UCSD-AML1 (cell line): ENCODE data around the gene PPP2R1A.
"Not testable (repeated sequence)": the region's sequence is repeated elsewhere in the genome, so short reads cannot be mapped to it uniquely, and the experiment has no call there.

Source experiments
- DNase-seq: peaks from one replicate; lab custom pipeline; 2025; ENCODE audit not compliant: unreplicated experiment; lab: John Stamatoyannopoulos, UW

Gene PPP2R1A

DNA sequence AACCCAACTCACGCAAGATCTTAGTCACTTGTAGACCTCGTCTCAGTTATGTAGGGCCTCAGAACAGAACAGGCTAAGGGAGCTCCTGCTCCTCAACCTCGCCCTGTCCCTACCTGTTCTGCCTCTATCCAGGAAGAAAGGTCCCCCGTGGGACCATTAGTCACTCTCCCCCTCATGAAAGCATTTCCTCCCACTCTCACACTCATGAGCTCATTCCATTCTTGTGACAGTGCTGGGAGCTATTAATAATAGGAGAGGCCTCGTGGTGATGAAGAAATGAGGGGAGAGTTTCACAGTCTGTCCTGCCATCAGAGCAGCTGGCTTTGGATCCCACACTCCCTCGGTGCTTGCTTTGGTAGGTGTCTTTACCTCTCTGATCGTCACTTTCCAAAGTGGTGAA lies 10.2 kb downstream of the PPP2R1A start:
- no peak for DNase-seq

DNA sequence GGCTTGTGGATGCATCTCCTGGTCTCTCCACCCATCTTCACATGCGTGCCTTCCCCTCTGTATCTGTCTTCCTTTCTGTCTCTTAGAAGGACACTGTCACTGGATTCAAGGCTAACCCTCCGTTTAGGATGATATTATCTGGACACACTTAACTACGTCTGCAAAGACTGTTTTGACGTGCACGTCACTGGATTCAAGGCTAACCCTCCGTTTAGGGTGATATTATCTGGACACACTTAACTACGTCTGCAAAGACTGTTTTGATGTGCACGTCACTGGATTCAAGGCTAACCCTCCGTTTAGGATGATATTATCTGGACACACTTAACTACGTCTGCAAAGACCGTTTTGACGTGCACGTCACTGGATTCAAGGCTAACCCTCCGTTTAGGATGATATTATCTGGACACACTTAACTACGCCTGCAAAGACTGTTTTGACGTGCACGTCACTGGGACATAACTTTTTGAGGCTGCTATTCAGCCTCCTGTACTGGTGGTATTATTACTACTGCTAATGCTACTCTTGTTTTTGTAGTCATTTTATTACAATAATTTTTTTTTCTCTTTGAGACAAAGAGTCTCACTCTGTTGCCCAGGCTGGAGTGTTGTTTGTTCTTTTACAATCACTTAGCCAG lies 11.0 kb downstream of the PPP2R1A start:
- not testable (repeated sequence) for DNase-seq

DNA sequence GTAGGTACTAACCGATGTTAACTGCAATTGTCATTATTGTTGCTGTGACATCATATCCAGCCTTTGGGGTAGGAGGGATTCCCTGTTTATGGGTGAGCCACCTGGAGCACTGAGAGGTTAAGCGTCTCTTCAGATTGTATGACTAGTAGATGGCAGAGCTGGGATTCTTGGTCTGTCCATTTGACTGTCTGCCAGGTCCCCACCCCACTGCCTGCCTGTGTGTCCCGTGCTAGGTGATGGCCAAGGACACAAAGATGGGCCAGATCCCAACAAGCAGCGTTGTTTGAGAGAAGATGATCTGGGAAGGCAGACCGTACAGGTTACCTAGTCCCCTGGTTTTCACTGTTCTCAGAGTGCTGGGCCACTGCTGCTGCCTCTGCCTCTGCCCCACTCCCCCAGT lies 16.6 kb downstream of the PPP2R1A start:
- DNase-seq, result no peak

DNA sequence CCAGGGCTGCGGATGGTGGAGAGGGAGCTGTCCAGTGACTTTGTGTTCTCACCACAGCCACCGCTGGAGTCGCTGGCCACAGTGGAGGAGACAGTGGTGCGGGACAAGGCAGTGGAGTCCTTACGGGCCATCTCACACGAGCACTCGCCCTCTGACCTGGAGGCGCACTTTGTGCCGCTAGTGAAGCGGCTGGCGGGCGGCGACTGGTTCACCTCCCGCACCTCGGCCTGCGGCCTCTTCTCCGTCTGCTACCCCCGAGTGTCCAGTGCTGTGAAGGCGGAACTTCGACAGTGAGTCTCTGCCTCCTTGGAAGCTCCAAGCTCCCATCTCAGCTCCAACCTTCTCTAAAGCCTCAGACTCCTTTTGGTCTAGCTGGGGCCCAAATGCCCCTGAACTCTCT lies 21.4 kb downstream of the PPP2R1A start:
- no peak for DNase-seq

DNA sequence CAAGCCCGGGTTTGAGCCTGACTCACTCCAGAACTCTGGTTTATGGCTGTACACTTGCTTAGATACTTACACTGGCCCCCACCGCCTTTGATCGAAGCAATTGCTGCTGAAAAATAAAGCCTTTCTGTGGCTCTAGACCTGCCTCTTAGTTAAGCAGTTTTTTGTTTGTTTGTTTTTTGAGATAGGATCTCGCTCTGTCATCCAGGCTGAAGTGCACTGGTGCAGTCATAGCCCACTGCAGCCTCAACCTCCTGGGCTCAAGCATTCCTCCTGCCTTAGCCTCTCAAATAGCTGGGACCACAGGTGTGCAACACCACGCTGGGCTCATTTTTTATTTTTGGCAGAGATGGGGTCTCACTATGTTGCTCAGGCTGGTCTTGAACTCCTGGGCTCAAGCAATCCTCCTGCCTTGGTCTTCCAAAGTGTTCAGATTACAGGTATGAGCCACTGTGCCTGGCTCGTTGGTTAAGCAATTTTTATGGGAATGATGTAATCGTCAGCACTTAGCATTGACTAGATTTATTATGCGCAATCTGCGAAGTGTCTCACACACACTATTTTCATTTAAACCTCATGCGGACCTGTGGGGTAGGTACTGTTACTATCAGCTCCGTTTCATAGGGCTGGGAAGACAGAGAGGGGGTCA lies 22.2 kb downstream of the PPP2R1A start:
- DNase-seq, result no peak

DNA sequence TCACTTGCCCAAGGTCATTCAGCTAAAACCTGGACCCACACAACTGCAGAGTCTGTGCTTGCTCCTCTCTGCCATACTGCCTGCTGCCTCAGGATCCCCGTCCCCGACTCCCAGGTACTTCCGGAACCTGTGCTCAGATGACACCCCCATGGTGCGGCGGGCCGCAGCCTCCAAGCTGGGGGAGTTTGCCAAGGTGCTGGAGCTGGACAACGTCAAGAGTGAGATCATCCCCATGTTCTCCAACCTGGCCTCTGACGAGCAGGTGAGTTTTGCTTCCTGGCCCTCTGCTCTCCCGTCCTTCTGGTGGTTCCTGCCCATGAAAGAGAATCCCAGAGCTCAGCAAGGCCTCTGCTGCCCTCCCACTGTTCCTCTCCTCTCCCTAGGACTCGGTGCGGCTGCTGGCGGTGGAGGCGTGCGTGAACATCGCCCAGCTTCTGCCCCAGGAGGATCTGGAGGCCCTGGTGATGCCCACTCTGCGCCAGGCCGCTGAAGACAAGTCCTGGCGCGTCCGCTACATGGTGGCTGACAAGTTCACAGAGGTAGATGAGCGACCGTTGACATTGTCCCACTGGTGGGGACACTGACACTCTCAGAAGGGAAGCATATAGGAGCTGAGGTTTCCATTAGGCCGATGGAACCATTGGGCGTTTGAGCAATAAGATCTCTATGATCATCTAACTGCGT lies 22.9 kb downstream of the PPP2R1A start:
- no peak for DNase-seq

DNA sequence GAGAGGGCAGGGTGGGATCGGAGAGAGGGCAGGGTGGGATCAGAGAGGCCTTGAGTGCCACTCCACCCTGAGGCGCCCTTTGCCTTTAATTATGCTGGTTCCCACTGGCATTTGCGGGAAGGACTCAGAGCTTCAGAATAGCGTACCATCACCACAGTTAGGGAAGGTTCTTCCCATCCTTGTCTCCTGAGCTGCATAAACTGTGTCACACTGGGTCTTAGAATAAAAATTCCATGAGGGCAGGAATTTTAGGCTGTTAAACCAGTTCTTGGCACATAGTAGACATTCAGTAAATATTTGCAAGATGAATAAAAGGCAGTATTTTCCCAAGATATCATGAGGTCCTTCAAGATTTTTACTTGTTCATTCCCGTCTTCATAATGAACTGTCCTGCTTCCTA lies 24.4 kb downstream of the PPP2R1A start:
- no peak for DNase-seq

DNA sequence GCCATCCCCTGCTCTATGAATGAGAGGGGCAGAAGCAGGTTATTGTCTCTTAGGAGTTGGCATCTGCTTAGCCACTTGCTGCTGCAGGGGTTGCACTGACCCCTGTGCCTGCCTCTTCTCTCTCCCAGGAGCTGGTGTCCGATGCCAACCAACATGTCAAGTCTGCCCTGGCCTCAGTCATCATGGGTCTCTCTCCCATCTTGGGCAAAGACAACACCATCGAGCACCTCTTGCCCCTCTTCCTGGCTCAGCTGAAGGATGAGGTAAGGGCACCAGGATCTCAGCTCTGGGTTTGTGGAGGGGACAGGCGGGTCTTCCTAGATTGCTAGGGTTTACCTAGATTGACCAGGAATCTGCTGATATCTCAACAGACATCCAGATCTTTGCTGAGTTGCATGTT lies 26.5 kb downstream of the PPP2R1A start:
- no peak for DNase-seq

DNA sequence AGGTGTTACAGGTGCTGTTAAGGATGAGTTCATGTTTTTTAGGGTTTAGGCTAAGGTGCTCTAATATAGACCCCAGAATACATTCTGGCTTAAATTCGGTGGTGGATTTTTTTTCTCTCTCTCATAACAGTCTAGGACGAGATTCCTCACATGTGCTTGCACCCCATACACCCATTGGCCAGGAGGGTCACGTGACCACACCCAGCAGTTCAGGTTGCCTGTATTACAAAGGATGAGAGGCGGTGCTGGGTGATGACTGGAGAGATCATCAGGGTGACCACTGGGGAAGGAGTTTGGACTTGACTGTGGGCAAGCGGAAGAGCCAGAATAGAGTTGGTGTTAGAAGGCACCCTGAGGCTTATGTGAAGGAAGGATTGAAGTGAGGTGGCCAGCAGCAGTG lies 27.7 kb downstream of the PPP2R1A start:
- DNase-seq, result no peak

DNA sequence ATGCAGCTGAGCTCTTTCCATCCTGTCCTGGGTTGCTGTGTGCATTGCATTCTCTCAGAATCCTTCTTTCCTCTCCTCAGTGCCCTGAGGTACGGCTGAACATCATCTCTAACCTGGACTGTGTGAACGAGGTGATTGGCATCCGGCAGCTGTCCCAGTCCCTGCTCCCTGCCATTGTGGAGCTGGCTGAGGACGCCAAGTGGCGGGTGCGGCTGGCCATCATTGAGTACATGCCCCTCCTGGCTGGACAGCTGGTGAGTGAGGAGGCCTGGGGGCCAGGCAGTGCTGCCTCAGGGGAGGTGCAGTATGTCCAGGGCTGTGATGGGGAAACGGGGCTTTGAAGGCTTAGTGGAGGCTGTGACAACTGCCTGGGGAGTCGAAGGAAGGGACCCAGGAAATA lies 29.8 kb downstream of the PPP2R1A start:
- DNase-seq, result no peak

DNA sequence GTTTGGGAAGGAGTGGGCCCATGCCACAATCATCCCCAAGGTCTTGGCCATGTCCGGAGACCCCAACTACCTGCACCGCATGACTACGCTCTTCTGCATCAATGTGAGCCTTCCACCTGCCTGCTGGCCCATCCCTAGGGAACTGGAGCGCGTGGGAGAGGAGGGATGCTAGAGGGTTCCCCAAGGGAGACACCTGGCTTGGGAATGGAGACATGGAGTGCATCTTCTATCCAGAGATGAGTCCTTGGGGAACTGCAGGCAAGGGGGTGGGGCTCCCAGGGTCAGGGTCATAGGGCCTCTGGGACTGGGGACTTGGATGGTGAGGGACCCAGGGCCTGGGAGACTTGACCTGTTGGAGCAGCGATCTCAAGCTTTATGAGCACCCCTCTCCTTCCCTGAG lies 31.2 kb downstream of the PPP2R1A start:
- DNase-seq, result no peak

DNA sequence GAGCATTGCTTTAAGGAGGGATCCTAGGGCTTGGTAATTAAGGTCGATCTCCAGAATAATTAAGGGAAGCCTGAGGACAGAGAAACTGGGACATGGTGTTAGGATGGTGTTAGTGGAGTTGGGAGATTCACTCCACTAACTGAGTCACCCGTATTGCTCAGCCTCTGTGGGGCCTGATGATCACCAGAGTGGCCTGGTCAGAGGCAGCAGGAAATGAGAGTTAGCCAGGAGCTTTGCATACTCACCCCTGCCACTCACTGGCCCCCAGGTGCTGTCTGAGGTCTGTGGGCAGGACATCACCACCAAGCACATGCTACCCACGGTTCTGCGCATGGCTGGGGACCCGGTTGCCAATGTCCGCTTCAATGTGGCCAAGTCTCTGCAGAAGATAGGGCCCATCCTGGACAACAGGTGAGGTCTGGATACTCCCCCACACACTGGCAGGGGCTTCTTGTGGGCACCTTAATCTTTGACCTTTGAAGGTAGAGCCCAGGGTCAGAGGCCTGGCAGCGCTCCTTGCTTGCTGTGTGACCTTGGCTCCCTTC lies 32.1 kb downstream of the PPP2R1A start:
- no peak for DNase-seq

DNA sequence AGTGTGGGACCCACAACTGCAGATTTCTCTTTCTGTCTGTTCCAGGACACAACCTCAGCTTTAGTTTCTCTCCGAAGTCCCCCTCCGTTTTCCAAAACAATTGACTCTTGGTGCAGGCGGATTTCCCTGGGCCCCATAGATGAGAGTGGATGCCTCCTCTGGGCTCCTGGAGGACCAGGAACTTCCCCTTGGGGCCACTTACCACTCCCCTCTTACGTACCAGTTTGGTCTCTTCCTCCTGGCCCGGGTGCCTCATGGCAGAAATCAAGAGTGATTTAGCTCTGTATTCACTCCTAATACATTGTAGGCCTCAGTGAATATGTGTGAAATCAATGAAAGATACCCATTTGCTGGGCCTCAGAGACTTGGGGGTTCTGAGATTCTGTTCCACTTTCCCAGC lies 34.4 kb downstream of the PPP2R1A start:
- DNase-seq, result no peak

DNA sequence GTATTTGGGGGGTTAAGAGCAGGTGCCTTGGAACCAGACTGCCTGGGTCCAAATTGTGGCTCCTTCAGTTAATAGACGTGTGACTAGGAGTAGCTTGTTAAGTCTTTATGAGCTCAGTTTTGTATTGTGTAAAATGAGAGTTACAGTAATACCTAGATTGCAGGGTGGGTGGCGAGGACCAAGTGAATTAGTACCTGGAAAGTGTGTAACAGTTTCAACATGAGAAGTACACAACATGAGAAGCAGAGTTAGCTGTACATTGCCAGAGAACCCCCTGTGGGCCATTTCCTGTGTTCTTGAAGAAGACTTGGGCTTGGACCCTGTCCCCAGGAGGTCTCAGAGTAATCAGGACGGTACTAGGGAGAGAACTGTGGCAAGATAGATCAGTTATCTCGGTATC lies 36.8 kb downstream of the PPP2R1A start:
- DNase-seq, result no peak

DNA sequence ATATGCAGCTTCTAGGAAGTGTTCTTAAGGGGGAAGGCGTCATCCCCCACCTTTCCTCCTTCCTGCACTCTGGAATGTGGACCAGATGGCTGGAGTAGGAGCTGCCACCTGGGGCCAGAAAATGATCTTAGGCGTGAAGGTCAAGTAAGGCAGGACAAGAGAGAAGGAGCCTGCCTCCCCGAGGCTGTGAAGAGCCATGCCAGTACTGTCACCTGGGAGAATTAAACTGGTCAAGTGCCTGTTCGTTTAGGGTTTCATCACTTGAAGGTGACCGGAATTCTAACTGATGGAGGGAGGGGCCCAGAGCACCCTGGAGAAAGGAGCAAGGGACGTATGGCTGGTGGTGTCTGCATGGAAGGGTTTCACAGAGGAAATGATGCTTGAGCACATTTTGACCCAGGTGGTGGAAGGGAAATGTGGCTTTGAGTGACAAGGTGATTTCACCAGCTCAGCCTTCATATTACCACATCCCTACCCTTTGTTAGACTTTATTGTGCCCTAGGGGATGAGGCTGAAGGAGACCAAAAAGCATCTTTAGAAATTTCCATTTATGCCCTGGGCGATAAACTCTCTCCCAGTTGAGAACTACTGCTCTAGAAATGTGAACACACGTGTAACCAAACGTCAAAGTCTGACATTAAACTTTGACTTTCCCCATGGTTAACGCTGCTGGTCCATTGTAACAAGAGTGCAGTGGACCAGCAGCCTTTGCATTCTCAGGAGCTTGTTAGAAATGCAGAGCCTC lies 37.5 kb downstream of the PPP2R1A start:
- DNase-seq, result no peak

DNA sequence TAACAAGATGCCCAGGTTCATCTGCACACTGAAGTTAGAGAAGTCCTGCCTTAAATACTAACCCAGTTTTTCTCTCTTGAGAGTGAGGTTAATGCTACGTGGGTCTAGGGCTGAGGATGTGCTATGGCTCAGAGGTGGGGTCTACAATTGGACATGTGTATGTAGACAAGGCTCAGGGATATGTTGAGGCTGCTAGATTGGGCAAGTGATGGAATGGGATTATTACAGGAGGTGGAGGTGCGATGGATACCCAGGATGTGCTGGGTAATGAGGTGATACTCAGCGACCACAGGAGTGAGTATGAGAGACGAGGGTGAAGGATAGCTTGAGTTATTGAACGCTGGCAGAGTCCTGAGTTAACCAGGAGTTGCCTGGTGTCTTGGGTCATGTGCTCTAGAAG lies 38.1 kb downstream of the PPP2R1A start:
- no peak for DNase-seq

DNA sequence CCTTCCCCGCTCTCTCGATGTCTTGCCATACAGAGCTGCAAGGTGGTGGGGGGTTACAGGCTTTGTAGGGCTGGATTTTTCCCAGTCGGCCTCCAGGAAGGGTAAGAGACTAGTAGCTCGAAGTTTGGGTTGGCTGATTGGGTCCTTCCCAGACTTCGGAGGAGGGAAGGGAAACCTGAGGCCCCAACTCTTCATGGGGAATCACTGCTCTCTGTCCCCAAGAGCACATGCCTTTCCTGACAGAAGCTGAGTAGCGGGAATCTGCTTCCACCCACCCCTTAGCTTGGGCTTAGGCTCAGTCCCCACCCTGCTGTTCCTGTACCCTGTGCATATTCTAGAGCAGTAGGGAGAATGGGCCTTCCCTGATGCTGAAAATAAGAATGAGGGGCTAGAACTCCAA lies 39.7 kb downstream of the PPP2R1A start:
- no peak for DNase-seq

DNA sequence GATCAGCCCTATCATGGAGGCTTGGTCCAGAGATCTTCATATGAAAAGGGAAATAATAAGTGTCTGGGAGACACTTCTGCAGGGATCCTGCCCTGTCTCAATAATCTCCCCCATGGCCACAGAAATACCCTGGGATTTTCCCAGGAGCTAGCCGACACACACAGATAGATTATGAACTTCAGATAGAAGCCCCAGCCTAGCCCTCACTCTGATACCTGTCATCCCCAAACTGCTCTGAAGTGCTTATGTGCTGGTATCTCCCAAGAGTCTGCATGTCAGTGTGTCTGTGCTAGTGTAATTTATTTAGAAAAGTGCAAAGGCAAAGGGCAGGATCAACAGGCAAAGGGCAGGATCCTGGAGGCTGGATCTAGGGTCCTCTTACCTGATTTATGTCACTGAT lies 40.8 kb downstream of the PPP2R1A start:
- DNase-seq, result no peak

DNA sequence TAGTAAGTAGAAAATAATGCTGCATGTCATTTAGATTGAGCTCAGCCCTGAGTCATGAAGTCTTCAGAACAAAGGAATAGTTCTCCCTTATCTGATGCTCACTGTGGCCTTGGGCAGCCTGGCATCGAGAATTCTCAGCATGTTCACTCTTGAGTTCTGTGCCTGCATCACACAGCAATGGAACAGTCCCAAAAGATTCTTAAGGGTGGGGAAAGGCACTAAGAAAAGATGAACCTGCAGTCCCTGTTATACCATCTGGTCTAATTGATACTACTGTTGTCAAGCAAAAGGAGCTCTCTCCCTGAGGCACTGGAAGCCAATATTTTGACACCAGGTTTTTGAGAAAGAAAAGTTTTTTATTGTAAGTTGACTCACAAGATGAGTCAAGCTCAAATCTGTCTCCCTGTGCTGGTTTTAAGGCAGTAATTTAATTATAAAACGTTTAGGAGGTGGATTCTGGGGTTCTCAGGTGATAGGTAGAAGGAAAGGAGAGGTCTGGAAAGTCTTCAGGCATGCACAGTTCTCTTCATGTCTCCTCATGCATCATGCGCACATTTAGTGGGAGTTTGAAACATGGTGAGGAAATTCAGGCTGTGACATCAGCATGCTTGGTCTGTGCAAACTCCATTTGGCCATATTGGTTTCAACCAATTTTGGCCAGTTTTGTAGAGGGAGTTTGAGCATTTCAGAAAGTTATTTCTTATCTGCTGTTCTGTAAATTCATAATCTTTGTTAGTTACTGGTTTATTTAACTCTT lies 41.5 kb downstream of the PPP2R1A start:
- DNase-seq, result no peak

DNA sequence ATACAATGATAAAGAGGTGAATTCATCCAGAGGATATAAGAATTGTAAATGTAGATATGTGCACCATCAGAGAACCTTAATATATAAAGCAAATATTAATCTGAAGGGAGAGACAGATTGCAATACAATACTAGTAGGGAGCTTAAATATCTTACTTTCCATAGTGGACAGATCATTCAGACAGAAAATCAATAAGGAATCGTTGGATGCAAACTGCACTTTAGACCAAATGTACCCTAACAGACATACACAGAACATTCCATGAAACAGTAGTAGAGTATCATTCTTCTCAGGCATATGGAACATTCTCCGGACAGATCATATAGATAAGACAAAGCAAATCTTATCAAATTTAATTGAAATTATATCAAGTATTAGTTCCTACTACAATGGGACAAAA lies 44.6 kb downstream of the PPP2R1A start:
- no peak for DNase-seq

DNA sequence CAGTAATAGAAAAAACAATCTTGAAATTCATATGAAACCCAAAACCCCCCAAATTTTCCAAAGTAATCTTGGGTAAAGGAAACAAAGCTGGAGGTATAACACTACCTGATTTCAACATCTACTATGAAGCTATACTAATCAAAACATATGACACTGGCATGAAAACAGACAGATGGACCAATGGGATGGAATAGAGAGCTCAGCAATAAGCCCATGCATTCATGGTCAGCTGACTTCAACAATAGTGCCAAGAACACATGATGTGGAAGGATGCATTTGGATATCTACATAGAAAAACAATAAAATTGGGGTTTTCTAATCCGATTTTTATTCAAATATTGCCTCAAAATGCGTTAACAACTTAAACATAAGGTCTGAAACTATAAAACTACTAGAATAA lies 47.3 kb downstream of the PPP2R1A start:
- DNase-seq, result no peak
